Testis (tissue), 3 donors: Measurements from ENCODE around the gene IL22RA1. TPM values are rescaled to one million over a fixed set of nuclear protein-coding genes. Genes with fewer than 3 reads are reported as not detected.

ENCODE experiments used
- DNase-seq: peaks from one replicate; pipeline ENCODE4 v3.0.0-alpha.2; 2019
- H3K27ac ChIP-seq, 2 donors: fragments of 200-600 bp; sonication (generic); one replicate each; pipeline ENCODE4 v1.5.1; 2019
- H3K27me3 ChIP-seq: fragments of 200-600 bp; sonication (generic); one replicate; pipeline ENCODE4 v1.5.1; 2019
- H3K36me3 ChIP-seq: fragments of 200-600 bp; sonication (generic); one replicate; pipeline ENCODE4 v1.5.1; 2017; ENCODE audit warnings: low read depth; ENCODE audit errors: missing control alignments
- H3K4me1 ChIP-seq: fragments of 200-600 bp; sonication (generic); one replicate; pipeline ENCODE4 v1.5.1; 2019
- H3K4me3 ChIP-seq, 2 donors: fragments of 200-600 bp; sonication (generic); one replicate each; pipeline ENCODE4 v1.5.1; 2017 to 2019
- H3K9me3 ChIP-seq: fragments of 200-600 bp; sonication (generic); one replicate; pipeline ENCODE4 v1.5.1; 2017
- CTCF ChIP-seq, 3 experiments: fragments of 450-650 bp in 2 of 3; fragments of 200-600 bp in 1 of 3; sonication (generic) in 1 of 3; IDR thresholded peaks; one replicate each; pipeline ENCODE4 v1.5.1; 2016 to 2019; ENCODE audit warnings: antibody characterized with exemption in 3 of 3, mild to moderate bottlenecking in 2 of 3, moderate library complexity in 1 of 3
- POLR2A ChIP-seq: fragments of 450-650 bp; IDR thresholded peaks from one replicate; pipeline ENCODE4 v1.6.1; 2017; ENCODE audit warnings: antibody characterized with exemption, mild to moderate bottlenecking, moderate library complexity
- WGBS, 2 donors: methylation state at CpG; one replicate each; pipeline ENCODE4 v1.1.5; 2018; 5-methylcytosine and 5-hydroxymethylcytosine counted together
- intact Hi-C: fragments of 100-400 bp; cut with DNase I; formaldehyde crosslinking; loops from one replicate; pipeline ENCODE4 v1.15.1; 2023; ENCODE audit warnings: low total_unique reads
- polyA plus RNA-seq: library from polyadenylated mRNA; stranded (reverse); fragments of 350-450 nt; fragmentation: Illumina TruSeq; extraction: RNeasy Lipid Tissue Mini Kit (QIAGEN cat#74804); gene quantifications from one replicate; pipeline ENCODE4 v1.2.3, GENCODE V29; 2014; ENCODE audit warnings: low read depth, low replicate concordance; ENCODE audit not compliant: insufficient read depth
- total RNA-seq, 2 donors: library from RNA; depleted of rRNA; stranded (reverse); fragments of >200 nt; gene quantifications; one replicate each; pipeline ENCODE4 v1.2.3, GENCODE V29; 2016

Gene IL22RA1
- total and polyA plus RNA-seq, 3 donors from 2014 or later: 0.31 to 0.95 (median 0.93) TPM

GRCh38 chr1:24125456-24125855 lies 17.5 kb downstream of the IL22RA1 start:
- 79 to 83% methylated on average over 4 of the region's 4 CpGs for WGBS, 2 donors

GRCh38 chr1:24124980-24125379 lies 18.0 kb downstream of the IL22RA1 start:
- intact Hi-C loops: no loop called here

More at GRCh38 chr1:24125456-24125855, 17.5 kb downstream of the IL22RA1 start:
- intact Hi-C loops: no loop called here
- no peaks in the 10 kb centered on the region for H3K27me3 ChIP-seq
- H3K9me3 ChIP-seq: no peaks in the 10 kb centered on the region
- TF ChIP-seq CTCF (IDR thresholded peaks at IDR 0.05) (no peak), POLR2A (no peak)
- H3K27ac ChIP-seq: no peak overlapping the region
- H3K4me1 ChIP-seq: peaks cover 13% of the 10 kb centered on the region
- no peak overlapping the region for H3K4me3 ChIP-seq
- DNase-seq: no peak
- no peaks in the 10 kb centered on the region for H3K36me3 ChIP-seq

GRCh38 chr1:24123611-24124010 lies 19.3 kb downstream of the IL22RA1 start:
- no peak overlapping the region for H3K4me3 ChIP-seq
- no peaks in the 10 kb centered on the region for H3K36me3 ChIP-seq
- no peak for DNase-seq
- no peak overlapping the region for H3K27ac ChIP-seq
- H3K4me1 ChIP-seq: peaks cover 27% of the 10 kb centered on the region
- intact Hi-C loops: no loop called here
- no peaks in the 10 kb centered on the region for H3K27me3 ChIP-seq
- 83 to 91% methylated on average over 6 of the region's 6 CpGs for WGBS, 2 donors
- TF ChIP-seq CTCF (IDR thresholded peaks at IDR 0.05) (no peak), POLR2A (no peak)
- no peaks in the 10 kb centered on the region for H3K9me3 ChIP-seq

More at GRCh38 chr1:24124980-24125379, 18.0 kb downstream of the IL22RA1 start:
- 68 to 94% methylated on average over 2 of the region's 2 CpGs for WGBS, 2 donors
- H3K27me3 ChIP-seq: no peaks in the 10 kb centered on the region
- H3K9me3 ChIP-seq: no peaks in the 10 kb centered on the region
- H3K4me3 ChIP-seq: no peak overlapping the region
- H3K36me3 ChIP-seq: no peaks in the 10 kb centered on the region
- DNase-seq: no peak
- TF ChIP-seq CTCF (IDR thresholded peaks at IDR 0.05) (no peak), POLR2A (no peak)
- no peak overlapping the region for H3K27ac ChIP-seq
- H3K4me1 ChIP-seq: peaks cover 18% of the 10 kb centered on the region

GRCh38 chr1:24122776-24123175 lies 20.2 kb downstream of the IL22RA1 start:
- 88 to 89% methylated on average over 7 of the region's 7 CpGs for WGBS, 2 donors
- Histone ChIP-seq H3K4me3 (no peak overlapping the region), H3K36me3 (no peaks in the 10 kb centered on the region), H3K27ac (no peak overlapping the region), H3K9me3 (no peaks in the 10 kb centered on the region), H3K27me3 (no peaks in the 10 kb centered on the region), H3K4me1 (peaks cover 27% of the 10 kb centered on the region)
- no peak for TF ChIP-seq CTCF (IDR thresholded peaks at IDR 0.05)
- no peak for TF ChIP-seq POLR2A
- intact Hi-C loops: no loop called here
- no peak for DNase-seq

GRCh38 chr1:24121406-24121805 lies 21.5 kb downstream of the IL22RA1 start:
- Histone ChIP-seq H3K4me3 (no peak overlapping the region), H3K4me1 (peaks cover 27% of the 10 kb centered on the region), H3K27ac (peak overlapping the region; percentile 2 to 72), H3K36me3 (no peaks in the 10 kb centered on the region), H3K9me3 (no peaks in the 10 kb centered on the region), H3K27me3 (no peaks in the 10 kb centered on the region)
- no peak for DNase-seq
- 79 to 81% methylated on average over 3 to 14 of the region's 14 CpGs for WGBS, 2 donors
- intact Hi-C loops: no loop called here
- no peak for TF ChIP-seq CTCF (IDR thresholded peaks at IDR 0.05)
- no peak for TF ChIP-seq POLR2A
